ENCODE data around the gene EVI5.

DNA sequence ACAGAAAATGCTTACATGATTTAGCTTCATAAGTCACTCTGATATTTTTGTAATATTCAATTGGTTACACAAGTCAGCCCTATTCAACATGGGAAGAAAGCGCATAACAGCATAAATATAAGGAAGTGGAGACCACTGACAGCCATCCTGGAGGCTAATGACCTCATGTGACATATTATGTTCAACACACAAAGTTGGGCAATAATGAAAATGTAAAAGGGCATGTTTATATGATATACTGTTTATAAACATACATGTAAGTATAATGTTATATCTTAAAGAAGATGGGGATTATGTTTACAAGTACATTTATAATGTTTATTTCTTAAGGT is 30.2 kb downstream of the EVI5 start:
- TF ChIP-seq POLR2A (IDR thresholded peaks at IDR 0.05), result no peak
- TF ChIP-seq, protein P1, sequence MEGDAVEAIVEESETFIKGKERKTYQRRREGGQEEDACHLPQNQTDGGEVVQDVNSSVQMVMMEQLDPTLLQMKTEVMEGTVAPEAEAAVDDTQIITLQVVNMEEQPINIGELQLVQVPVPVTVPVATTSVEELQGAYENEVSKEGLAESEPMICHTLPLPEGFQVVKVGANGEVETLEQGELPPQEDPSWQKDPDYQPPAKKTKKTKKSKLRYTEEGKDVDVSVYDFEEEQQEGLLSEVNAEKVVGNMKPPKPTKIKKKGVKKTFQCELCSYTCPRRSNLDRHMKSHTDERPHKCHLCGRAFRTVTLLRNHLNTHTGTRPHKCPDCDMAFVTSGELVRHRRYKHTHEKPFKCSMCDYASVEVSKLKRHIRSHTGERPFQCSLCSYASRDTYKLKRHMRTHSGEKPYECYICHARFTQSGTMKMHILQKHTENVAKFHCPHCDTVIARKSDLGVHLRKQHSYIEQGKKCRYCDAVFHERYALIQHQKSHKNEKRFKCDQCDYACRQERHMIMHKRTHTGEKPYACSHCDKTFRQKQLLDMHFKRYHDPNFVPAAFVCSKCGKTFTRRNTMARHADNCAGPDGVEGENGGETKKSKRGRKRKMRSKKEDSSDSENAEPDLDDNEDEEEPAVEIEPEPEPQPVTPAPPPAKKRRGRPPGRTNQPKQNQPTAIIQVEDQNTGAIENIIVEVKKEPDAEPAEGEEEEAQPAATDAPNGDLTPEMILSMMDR (IDR thresholded peaks at IDR 0.05), result no peak

Data from body of pancreas (tissue), 4 donors.